GM19468 (cell line): Measurements from ENCODE around the gene ZDHHC5.
"Not testable (repeated sequence)": the region's sequence is repeated elsewhere in the genome, so short reads cannot be mapped to it uniquely, and the experiment has no call there.

Experiments
- ATAC-seq: cut with Tn5 transposase; IDR thresholded peaks from one replicate; pipeline ENCODE4 v1.9.1; 2021; ENCODE audit warnings: mild to moderate bottlenecking, moderate library complexity, moderate number of reproducible peaks; ENCODE audit not compliant: unreplicated experiment; ENCODE audit errors: extremely low read depth

ZDHHC5 gene

DNA sequence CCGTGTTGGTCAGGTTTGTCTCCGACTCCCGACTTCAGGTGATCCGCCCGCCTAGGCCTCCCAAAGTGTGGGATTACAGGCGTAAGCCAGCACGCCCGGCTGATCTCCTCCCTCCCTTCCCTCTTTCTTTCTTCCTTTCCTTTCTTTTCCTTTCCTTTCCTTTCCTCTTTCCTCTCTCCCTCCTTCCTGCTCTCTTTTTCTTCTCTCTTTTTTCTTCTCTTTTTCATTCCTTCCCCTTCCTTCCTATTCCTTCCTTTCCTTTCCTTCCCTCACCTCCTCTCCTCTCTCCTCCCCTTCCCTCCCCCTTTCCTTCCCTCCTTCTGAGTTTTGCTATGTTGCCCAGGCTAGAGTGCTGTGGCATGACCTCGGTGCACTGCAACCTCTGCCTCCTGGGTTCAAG is 3.9 kb upstream of the ZDHHC5 start:
- no peak for ATAC-seq

DNA sequence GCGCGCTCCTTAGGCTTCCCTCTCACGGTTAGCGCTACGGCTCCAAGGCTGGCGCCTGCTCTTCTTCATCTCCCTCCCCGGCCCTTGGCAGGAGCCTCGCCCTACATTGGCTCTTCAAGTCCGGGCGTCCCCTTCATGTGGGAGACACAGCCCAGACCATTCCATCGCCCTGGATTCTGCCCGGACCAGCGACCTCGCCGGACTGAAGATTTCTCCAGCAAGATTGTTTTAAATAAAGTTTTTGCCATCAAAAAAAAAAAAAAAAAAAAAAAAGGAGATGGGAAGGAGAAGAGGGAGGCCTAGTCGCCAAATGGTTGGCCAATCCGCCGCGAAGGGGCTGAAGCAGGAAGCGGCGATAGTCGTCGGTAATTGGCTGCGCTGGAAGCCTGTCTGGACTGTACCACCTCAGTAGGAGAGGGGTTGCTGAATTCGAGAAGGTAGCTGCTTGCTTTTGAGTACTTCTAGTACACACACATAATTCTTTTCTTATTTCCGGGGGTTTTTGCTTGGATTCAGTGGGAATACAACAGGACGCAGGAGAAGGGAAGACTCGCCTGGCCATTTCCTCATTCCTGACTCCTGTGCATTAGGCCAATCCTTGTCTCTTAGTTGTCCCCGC is 688 bp upstream of the ZDHHC5 start:
- peak; percentile 26 for ATAC-seq

GRCh38 chr11:57668434-57668782 is 494 bp downstream of the ZDHHC5 start:
- ATAC-seq: no peak

GRCh38 chr11:57674251-57674650 is 6.3 kb downstream of the ZDHHC5 start:
- no peak for ATAC-seq

- no peak for ATAC-seq
These were observed 7.4 kb downstream of the ZDHHC5 start for GRCh38 chr11:57675176-57675941.

DNA sequence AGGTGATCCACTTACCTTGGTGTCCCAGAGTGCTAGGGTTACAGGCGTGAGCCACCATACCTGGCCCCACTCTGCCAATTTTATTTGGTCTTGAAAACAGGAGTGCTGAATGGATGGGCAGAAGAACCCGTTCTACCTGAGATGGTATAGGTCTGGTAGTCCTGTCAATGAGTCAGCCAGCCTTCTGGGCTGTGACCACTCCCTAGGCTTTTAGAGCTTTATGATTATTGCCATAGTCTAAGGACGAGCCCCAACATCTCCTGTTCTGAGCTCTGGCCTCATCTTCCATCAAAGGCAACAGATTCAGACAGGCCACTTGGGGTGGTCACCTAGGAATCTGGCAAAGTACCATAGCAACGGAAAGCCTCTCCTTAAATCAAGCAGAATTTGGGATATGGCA is 11.5 kb downstream of the ZDHHC5 start:
- no peak for ATAC-seq

- ATAC-seq: peak; percentile 40
These were observed 12.6 kb downstream of the ZDHHC5 start for GRCh38 chr11:57680552-57680874.

GRCh38 chr11:57681168-57681567 is 13.3 kb downstream of the ZDHHC5 start:
- ATAC-seq: no peak

DNA sequence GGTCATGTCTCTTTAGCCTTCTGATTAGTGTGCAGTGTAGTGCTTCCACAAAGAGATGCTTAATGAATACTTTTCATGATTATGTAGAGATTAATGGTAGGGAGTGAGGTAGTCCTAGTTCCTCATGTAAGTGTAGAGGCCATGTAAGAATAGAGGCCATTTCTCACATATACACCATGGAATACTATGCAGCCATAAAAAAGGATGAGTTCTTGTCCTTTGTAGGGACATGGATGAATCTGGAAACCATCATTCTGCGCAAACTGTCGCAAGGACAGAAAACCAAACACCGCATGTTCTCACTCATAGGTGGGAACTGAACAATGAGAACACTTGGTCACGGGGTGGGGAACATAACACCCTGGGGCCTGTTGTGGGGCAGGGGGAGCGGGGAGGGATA is 22.6 kb downstream of the ZDHHC5 start:
- not testable (repeated sequence) for ATAC-seq

DNA sequence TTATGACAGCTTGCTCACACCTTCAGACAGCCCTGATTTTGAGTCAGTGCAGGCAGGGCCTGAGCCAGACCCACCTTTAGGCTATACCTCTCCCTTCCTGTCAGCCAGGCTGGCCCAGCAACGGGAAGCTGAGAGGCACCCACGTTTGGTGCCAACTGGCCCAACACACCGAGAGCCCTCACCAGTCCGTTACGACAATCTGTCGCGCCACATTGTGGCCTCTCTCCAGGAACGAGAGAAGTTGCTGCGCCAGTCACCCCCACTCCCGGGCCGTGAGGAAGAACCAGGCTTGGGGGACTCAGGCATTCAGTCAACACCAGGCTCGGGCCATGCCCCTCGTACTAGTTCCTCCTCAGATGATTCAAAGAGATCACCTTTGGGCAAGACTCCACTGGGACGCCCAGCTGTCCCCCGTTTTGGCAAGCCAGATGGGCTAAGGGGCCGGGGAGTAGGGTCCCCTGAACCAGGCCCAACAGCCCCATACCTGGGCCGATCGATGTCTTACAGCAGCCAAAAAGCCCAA is 31.0 kb downstream of the ZDHHC5 start:
- no peak for ATAC-seq

DNA sequence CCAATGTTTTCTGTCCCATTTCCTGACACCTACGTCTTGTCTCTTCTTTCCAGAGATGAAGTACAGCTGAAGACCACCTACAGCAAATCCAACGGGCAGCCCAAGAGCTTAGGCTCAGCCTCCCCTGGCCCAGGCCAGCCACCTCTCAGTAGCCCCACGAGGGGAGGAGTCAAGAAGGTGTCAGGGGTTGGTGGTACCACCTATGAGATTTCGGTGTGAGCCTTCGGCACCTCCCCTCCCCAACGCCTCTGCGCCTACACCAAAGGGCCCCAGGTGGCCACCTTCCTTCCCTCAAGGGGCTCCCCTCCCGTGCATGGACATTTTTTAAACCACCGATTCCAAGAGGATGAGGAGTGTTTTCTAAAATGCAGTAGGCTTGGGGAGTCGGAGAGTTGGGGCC is 31.9 kb downstream of the ZDHHC5 start:
- ATAC-seq: no peak

DNA sequence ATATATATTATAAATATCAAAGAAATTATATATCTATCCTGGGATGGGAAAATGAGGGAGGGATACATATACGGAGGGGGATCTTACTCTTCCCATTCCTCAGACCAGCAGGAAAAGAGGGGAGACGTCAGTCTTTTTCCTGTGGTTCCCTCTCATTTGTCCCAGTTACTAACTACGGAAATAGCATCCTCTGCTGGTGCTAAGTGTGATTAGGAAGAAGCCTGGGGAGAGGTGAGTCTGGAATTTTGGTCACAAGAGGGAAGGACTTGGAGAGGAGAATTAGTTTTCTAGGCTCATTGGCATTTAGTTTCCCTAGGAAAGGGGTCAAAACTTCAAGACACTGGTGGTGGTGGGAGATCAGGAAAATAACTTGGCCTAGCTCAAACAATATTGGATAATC is 32.5 kb downstream of the ZDHHC5 start:
- ATAC-seq: no peak

GRCh38 chr11:57703341-57703740 is 35.4 kb downstream of the ZDHHC5 start:
- ATAC-seq: no peak

- no peak for ATAC-seq
These were observed 37.0 kb downstream of the ZDHHC5 start for GRCh38 chr11:57704932-57705331.

DNA sequence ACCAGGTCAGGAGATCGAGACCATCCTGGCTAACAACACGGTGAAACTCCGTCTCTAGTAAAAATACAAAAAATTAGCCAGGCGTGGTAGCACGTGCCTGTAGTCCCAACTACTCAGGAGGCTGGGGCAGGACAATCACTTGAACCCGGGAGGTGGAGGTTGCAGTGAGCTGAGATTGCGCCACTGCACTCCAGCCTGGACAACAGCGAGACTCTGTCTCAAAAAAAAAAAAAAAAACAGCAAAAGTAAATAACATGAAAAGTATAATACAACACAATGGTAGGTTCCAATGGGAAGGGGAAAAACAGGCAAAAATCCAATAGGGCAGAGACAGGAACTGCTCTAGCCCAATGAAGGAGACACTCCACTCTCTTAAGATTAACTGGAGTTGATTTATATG is 37.5 kb downstream of the ZDHHC5 start:
- ATAC-seq: not testable (repeated sequence)

- no peak for ATAC-seq
These were observed 42.0 kb downstream of the ZDHHC5 start for GRCh38 chr11:57709802-57710367.

GRCh38 chr11:57711414-57712255 is 43.7 kb downstream of the ZDHHC5 start, which contains the start of gene MED19:
TSS of gene MED19 (minus strand) at chr11:57712215. CDS start at chr11:57712179, 36 bp downstream.
- peak; percentile 27 for ATAC-seq

GRCh38 chr11:57712256-57713150 is 44.6 kb downstream of the ZDHHC5 start, which contains the start of gene TMX2:
TSS of gene TMX2 (plus strand) at chr11:57712593. CDS start at chr11:57712619, 26 bp downstream.
- peak; percentile 96 for ATAC-seq

GRCh38 chr11:57713835-57714234 is 45.9 kb downstream of the ZDHHC5 start:
- no peak for ATAC-seq
